Measurements from ENCODE around the gene FOXE1. TPM values are rescaled to one million over a fixed set of nuclear protein-coding genes. Genes with fewer than 3 reads are reported as not detected.

The FOXE1 gene
- total and polyA plus RNA-seq, 8 donors = 1.9 to 8.0 TPM; not detected in 6

DNA sequence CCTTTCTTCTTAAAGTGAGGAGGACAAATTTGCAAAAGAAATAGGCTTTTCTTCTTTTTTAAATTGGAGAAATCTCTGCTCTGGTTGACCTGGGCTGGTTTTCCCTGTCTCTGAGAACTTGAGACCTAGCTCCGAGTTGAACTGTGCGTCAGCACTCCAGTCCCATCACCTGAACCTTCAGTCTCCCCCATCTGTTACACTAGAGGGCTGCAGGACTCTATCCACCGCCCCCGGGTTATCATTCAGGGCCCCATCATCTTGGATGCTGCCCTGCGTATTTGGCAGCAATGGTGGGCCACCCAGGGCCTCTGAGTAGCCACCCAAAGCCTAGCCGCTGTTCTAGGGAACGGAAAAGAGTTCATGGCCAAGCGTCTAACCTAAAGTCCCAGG, 2.5 kb downstream of the FOXE1 start:
- 13 to 29% (median 20%) methylated on average over 8 of the region's 8 CpGs for WGBS, 5 donors

DNA sequence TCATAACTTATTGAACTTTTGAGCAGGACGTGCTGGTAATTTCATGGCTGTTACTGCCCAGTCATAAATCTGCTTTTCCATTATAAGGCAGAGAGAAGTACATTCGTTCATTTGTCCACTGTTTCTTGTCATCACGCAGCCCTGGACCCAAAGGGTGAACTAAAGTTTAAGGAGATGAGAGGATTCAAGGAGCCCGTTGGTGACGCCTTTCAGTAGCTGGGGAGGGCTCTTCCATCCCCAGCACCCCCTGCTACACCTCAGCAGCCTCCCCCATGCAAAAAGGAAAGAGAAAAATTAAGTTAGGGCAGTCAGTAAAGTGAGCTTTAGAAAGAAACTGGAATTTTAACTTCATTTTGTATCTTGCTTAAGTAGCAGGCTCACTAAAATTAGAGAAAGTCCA, 2.9 kb downstream of the FOXE1 start:
- 13 to 35% (median 33%) methylated on average over 5 of the region's 5 CpGs for WGBS, 5 donors
- no peak for DNase-seq
- H3K36me3 ChIP-seq = no peaks in the 10 kb centered on the region
- TF ChIP-seq POLR2A (IDR thresholded peaks at IDR 0.05) (no peak), POLR2AphosphoS5 (IDR thresholded peaks at IDR 0.05) (no peak), EP300 (IDR thresholded peaks at IDR 0.05) (no peak)
- TF ChIP-seq, protein P1, sequence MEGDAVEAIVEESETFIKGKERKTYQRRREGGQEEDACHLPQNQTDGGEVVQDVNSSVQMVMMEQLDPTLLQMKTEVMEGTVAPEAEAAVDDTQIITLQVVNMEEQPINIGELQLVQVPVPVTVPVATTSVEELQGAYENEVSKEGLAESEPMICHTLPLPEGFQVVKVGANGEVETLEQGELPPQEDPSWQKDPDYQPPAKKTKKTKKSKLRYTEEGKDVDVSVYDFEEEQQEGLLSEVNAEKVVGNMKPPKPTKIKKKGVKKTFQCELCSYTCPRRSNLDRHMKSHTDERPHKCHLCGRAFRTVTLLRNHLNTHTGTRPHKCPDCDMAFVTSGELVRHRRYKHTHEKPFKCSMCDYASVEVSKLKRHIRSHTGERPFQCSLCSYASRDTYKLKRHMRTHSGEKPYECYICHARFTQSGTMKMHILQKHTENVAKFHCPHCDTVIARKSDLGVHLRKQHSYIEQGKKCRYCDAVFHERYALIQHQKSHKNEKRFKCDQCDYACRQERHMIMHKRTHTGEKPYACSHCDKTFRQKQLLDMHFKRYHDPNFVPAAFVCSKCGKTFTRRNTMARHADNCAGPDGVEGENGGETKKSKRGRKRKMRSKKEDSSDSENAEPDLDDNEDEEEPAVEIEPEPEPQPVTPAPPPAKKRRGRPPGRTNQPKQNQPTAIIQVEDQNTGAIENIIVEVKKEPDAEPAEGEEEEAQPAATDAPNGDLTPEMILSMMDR (IDR thresholded peaks at IDR 0.05) = no peak
- peaks cover 55 to 100% (median 96%) of the 10 kb centered on the region in 3 donors for H3K27me3 ChIP-seq
- peaks cover 15 to 51% (median 34%) of the 10 kb centered on the region in 4 donors for H3K4me1 ChIP-seq
- H3K9me3 ChIP-seq = peaks cover 0 to 18% (median 0%) of the 10 kb centered on the region in 4 donors
- H3K27ac ChIP-seq = no peak overlapping the region
- intact Hi-C loops (cut with DNase I; ENCODE audit: low total_unique reads) = no loop called here
- H3K4me3 ChIP-seq = no peak overlapping the region

More for the DNA sequence above, 2.5 kb downstream of the FOXE1 start:
- TF ChIP-seq POLR2A (IDR thresholded peaks at IDR 0.05) = no peak
- no peak for TF ChIP-seq POLR2AphosphoS5 (IDR thresholded peaks at IDR 0.05)
- intact Hi-C loops (cut with DNase I; ENCODE audit: low total_unique reads) = no loop called here
- Histone ChIP-seq H3K4me1 (peaks cover 15 to 51% (median 34%) of the 10 kb centered on the region in 4 donors), H3K27me3 (peaks cover 51 to 100% (median 96%) of the 10 kb centered on the region in 3 donors), H3K36me3 (no peaks in the 10 kb centered on the region), H3K27ac (no peak overlapping the region), H3K4me3 (no peak overlapping the region), H3K9me3 (peaks cover 0 to 18% (median 0%) of the 10 kb centered on the region in 4 donors)
- no peak for DNase-seq

DNA sequence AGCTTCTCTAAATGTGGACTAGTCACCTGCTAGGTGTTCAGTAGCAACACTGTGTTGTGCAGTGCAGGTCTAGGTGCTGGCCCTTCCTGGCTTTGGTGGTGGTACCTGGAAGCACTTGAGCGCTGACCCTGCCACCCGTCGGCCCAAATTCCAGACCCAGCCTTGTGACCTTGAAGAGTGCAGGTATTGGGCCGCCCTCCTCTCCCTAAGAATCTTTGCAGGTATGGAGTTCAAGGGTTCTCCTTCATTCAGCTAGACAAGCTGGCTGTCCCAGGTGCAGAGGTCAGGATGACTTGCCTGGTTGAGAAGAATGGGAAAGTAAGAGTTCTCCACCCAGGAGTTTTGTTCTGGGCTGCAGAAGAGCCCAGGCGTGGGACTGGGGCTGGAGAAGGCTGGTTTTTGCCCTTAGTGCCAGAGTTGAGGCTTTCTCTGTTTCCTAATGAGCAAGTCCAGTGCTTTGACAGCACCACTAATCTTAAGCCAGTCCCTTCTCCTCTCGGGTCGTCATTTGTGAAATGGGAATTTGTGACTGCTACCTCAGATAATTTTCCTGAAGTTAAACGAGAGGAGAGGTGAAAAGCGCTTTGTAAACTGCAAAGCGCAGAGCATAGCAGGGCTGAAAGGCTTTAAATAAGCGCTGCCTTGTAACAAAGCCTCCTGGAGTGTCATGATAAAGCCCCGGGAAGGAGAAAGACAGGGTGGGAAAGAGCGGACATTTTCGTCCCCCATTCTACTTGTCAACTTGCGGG, 4.0 kb downstream of the FOXE1 start:
- H3K4me3 ChIP-seq = no peak overlapping the region
- H3K36me3 ChIP-seq = no peaks in the 10 kb centered on the region
- DNase-seq = no peak
- peaks cover 15 to 40% (median 26%) of the 10 kb centered on the region in 4 donors for H3K4me1 ChIP-seq
- peaks cover 0 to 11% (median 0%) of the 10 kb centered on the region in 4 donors for H3K9me3 ChIP-seq
- intact Hi-C loops (cut with DNase I; ENCODE audit: low total_unique reads) = no loop called here
- no peak overlapping the region for H3K27ac ChIP-seq
- no peak for TF ChIP-seq EP300 (IDR thresholded peaks at IDR 0.05)
- TF ChIP-seq, protein P1 (IDR thresholded peaks at IDR 0.05) = no peak
- no peak for TF ChIP-seq POLR2A (IDR thresholded peaks at IDR 0.05)
- no peak for TF ChIP-seq POLR2AphosphoS5 (IDR thresholded peaks at IDR 0.05)
- 19 to 23% (median 20%) methylated on average over 15 of the region's 15 CpGs for WGBS, 5 donors
- H3K27me3 ChIP-seq = peaks cover 48 to 100% (median 91%) of the 10 kb centered on the region in 3 donors

DNA sequence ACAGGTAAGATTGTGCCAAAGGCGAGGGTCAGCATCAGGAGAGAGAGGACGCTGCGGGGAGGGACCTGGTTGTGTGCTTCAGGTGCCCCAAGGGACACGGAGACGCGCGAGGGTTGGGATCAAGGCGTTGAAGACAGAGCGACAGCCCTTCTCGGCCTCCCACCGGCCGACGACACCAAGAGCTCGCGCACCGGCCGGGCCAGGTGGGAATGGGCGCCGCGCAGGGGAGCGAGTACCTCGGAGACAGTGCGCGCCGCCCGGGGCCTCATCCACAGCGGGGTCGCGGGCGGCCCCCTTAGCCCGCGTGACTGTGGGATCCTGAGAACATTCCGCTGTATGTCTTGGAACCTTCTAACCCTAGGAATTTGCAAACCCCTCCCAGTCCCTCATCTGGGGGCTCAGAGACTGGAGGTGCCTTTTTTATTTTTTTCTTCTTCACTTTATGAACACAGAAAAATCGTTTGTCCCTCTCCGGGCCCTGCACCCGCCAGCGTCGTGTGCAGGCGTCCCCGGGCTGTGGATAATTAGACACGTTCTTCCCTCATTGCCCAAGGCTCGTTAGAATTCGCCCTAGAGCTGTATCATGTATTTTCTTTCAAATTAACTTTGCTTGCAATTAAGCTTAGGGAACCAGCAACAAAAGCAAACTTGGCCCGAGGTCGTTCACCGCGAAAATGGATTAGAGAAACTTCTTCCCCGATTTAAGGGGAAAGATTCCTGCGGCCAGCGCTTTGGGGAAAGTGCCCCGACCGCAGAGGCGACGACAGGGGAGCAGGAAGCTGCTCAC, 4.8 kb downstream of the FOXE1 start:
- Histone ChIP-seq H3K9me3 (peaks cover 0 to 7% (median 0%) of the 10 kb centered on the region in 4 donors), H3K27ac (no peak overlapping the region), H3K4me3 (no peak overlapping the region), H3K36me3 (no peaks in the 10 kb centered on the region), H3K27me3 (peaks cover 46 to 100% (median 83%) of the 10 kb centered on the region in 3 donors), H3K4me1 (peaks cover 13 to 33% (median 19%) of the 10 kb centered on the region in 4 donors)
- TF ChIP-seq EP300 (IDR thresholded peaks at IDR 0.05) (no peak), POLR2A (IDR thresholded peaks at IDR 0.05) (no peak), POLR2AphosphoS5 (IDR thresholded peaks at IDR 0.05) (no peak)
- TF ChIP-seq, protein P1 (IDR thresholded peaks at IDR 0.05) = no peak
- intact Hi-C loops (cut with DNase I; ENCODE audit: low total_unique reads) = no loop called here
- 4 to 8% (median 6%) methylated on average over 30 to 54 of the region's 54 CpGs for WGBS, 5 donors
- DNase-seq = no peak

All from stomach (tissue), 9 donors.